Right ventricle myocardium superior (tissue), 1 donor: ENCODE measurements around the gene KRTAP20-1. TPM values are rescaled to one million over a fixed set of nuclear protein-coding genes. Genes with fewer than 3 reads are reported as not detected.

Experiments used
- ATAC-seq: fragments of 200-7000 bp; cut with Tn5 transposase; one replicate; pipeline ENCODE4 v1.9.1; 2020; ENCODE audit warnings: mild to moderate bottlenecking; ENCODE audit not compliant: poor library complexity
- DNase-seq: peaks from one replicate; pipeline ENCODE4 v3.0.0-alpha.2; 2020
- intact Hi-C: fragments of 100-400 bp; cut with DNase I; formaldehyde crosslinking; loops from one replicate; pipeline ENCODE4 v1.11.2; 2022
- long read RNA-seq: library from polyadenylated mRNA; unstranded; transcript quantifications from one replicate; pipeline ENCODE4 v2.0.0, GENCODE V29; 2021
- total RNA-seq: library from RNA; stranded (reverse); fragmentation: NEBNext Ultra II Directional; extraction: Animal tissue kit (Norgen Biotek cat#: 25700); gene quantifications from one replicate; pipeline ENCODE4 v1.2.1, GENCODE V29; 2021
- donor health status: DM: no; HTN: yes; CAD: no; lungs with severe emphysema.

KRTAP20-1 gene, protein sequence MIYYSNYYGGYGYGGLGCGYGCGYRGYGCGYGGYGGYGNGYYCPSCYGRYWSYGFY
- not detected for total RNA-seq
- long read RNA-seq, result 0 reads

GRCh38 chr21:30616125-30616524, at the start of gene KRTAP20-1:
Gene KRTAP20-1, plus strand, starts transcription at chr21:30616425. Its CDS starts 30 bp downstream, at chr21:30616455.
- DNase-seq, result no peak
- ATAC-seq, result no peak
- intact Hi-C loops, result no loop called here

DNA sequence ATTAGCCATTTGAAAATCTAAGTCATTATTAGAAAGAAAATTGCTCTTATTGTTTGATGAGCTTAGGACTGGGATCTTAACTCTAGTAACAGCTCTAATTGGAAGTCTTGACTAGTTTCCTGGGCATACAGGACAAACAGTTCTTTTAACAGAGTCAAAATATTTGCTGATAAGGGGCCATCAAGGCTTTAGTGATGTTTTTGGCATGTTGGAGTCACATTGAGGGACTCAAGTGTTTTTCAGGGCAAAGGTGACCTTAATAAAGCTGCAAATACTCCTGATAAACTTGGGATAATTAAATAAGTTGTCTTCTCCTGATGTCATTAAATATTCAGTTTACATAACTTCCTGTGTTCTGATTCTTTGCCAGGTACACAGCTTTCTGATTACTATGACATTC, 48.6 kb upstream of the KRTAP20-1 start:
- peak; percentile 76 for ATAC-seq
- intact Hi-C loops, result no loop called here

GRCh38 chr21:30577766-30578165, 38.5 kb upstream of the KRTAP20-1 start:
- intact Hi-C loops, result no loop called here
- DNase-seq (no peak), ATAC-seq (no peak)

More for the DNA sequence above, 48.6 kb upstream of the KRTAP20-1 start:
- no peak for DNase-seq

DNA sequence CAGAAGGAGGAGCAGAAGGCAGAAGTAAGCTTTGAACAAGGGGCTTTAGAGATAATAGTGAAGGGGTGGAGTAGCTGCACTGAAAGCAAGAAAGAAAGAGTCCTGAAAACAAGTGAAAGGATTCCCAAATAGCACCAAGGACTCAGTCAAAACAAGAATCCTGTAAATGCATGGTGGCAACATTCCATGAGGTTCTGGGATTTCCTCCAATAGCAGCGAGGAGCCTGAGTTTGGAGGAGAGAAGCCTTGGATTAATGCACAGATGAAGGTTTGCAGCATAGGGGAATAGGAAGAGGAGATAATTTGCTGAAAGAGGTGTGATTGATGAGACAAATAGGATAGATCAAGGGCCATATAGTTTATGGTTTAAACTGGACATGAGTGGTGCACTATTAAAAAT, 36.9 kb upstream of the KRTAP20-1 start:
- no peak for DNase-seq
- no peak for ATAC-seq
- intact Hi-C loops, result no loop called here

- intact Hi-C loops, result no loop called here
- DNase-seq (no peak), ATAC-seq (no peak)
Measured at GRCh38 chr21:30580132-30580531, 36.1 kb upstream of the KRTAP20-1 start.

GRCh38 chr21:30582870-30583269, 33.4 kb upstream of the KRTAP20-1 start:
- DNase-seq (no peak), ATAC-seq (no peak)
- intact Hi-C loops, result no loop called here

DNA sequence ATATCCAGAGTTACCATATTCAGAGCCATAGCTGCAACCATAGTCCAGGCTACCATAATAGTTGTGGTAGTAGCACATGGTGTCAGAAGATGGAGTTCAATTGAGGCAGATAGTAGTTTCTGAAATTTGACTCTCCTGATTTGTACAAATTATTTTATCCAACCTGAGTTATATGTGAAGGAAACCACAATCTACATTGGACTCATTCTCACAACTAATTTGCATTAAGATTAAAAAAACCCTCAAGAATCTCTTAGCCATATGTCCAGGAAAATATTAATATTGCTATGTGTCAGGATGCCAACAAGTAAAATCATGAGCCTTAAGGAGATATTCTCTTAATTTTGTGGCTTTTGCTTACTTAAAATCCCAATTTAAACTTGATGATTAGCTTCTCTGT, 25.9 kb upstream of the KRTAP20-1 start, which contains the start of gene KRTAP22-2:
KRTAP22-2 (minus strand) TSS at position 101 of the 400 bp plus-strand sequence.
- no peak for DNase-seq

GRCh38 chr21:30592140-30592539, 24.1 kb upstream of the KRTAP20-1 start, which contains the start of gene KRTAP6-3:
Gene KRTAP6-3, plus strand, starts transcription at chr21:30592440. Its CDS starts 6 bp downstream, at chr21:30592446.
- intact Hi-C loops, result no loop called here
- ATAC-seq (no peak), DNase-seq (no peak)

More for the DNA sequence above, 25.9 kb upstream of the KRTAP20-1 start, which contains the start of gene KRTAP22-2:
- intact Hi-C loops, result no loop called here
- ATAC-seq, result no peak

GRCh38 chr21:30598802-30599201, 17.4 kb upstream of the KRTAP20-1 start, which contains the start of gene KRTAP6-2:
Gene KRTAP6-2, minus strand, starts transcription at chr21:30598902. Its CDS starts 28 bp downstream, at chr21:30598874.
- DNase-seq (no peak), ATAC-seq (no peak)
- intact Hi-C loops, result no loop called here

GRCh38 chr21:30600787-30601186, 15.4 kb upstream of the KRTAP20-1 start, which contains the start of gene KRTAP22-1:
Gene KRTAP22-1, plus strand, starts transcription at chr21:30601087.
- intact Hi-C loops, result no loop called here
- ATAC-seq (no peak), DNase-seq (no peak)

GRCh38 chr21:30605968-30606367, 10.3 kb upstream of the KRTAP20-1 start:
- no peak for ATAC-seq
- intact Hi-C loops, result no loop called here
- no peak for DNase-seq

GRCh38 chr21:30612132-30612531, 4.1 kb upstream of the KRTAP20-1 start:
- intact Hi-C loops, result no loop called here
- ATAC-seq (no peak), DNase-seq (no peak)

DNA sequence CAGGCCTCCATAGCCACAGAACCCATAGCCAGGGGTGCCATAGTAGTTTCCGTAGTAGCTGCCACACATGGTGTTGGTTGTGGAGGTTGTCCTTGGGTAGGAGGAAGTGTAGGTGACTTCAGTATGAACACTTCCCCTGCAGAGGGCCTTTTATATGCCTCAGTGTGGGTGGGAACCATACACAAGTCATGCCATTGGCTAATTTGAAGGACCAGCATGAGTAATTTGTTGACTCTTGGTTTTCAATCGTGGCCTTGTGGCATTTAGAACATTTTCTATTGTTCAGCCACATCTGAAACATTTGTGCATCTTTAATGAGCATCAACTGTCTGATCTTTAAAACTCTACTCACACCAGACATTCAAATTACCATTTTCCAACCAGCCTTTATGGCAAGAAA, 2.4 kb upstream of the KRTAP20-1 start, which contains the start of gene KRTAP6-1:
KRTAP6-1 (minus strand) TSS at position 95 of the 400 bp plus-strand sequence; CDS start at position 69, 26 bp downstream.
- DNase-seq (no peak), ATAC-seq (no peak)
- intact Hi-C loops, result no loop called here

GRCh38 chr21:30615199-30615598, 1.0 kb upstream of the KRTAP20-1 start:
- DNase-seq, result no peak
- intact Hi-C loops, result no loop called here
- ATAC-seq, result no peak

DNA sequence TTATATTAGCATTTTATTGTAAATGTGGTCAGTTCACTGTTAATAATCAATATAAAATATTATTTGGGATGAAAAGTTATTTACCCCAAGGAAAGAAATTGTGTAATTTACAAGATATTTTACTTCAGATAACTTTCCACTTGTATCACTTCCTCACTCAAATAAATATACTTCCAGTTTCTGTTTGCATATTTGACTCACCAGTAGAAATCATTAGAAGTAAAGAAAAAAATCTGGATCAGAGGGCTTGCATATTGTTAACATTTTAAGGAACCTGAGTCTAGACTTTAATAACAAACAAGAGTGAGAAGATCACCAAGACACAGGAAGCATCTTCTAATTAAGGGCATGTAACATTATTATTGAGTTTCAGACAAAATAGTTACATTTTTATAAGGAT, 3.9 kb downstream of the KRTAP20-1 start:
- DNase-seq, result no peak
- intact Hi-C loops, result no loop called here
- ATAC-seq, result no peak

GRCh38 chr21:30620522-30620921, 4.3 kb downstream of the KRTAP20-1 start, which contains the start of gene KRTAP20-4:
Gene KRTAP20-4, plus strand, starts transcription at chr21:30620627.
- intact Hi-C loops, result no loop called here
- DNase-seq, result no peak
- no peak for ATAC-seq

DNA sequence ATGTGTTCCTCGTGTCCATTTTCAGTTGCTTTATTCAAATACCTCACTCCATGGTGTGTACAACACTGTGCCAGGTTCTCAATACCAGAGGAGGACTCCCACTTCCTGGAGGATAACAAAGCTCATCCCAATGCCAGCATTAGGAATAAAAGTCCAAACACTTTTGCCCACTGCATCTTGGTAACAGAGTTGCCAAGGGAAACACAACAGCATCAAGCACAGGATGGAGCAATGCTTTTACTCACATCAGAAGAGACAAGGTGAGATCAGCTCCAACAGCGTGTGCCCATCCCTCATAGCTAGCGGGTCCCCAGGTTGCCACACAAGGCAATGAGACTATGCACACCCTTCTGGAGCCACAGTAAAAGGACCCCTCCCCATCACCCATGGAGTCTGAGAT, 7.1 kb downstream of the KRTAP20-1 start:
- ATAC-seq (no peak), DNase-seq (no peak)
- intact Hi-C loops, result no loop called here

DNA sequence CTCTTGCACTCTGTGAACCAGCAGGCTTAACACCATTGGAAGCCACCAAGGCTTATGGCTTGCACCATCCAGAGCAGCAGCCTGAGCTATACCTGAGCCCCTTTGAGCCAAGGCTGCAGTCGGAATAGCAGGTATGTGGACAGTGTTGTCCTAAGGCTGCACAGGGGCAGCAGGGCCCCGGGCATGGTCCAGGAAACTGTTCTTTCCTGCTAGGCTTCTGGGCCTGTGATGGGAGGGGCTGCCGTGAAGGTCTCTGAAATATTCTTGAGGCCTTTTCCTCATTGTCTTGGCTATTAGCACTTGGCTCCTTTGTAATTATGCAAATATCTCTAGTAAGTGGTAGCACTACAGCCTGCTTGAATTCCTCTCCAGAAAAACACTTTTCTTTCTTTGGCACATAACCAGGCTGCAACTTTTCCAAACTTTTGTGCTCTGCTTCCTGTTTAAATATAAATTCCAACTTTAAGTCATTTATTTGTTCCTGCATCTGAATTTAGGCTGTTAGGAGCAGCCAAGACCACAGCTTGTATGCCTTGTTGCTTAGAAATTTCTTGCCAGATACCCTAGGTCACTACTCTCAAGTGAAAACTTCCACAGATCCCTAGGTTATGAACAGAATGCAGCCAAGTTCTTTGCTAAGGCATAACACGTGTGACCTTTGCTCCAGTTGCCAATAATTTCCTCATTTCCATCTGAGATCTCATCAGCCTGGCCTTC, 9.4 kb downstream of the KRTAP20-1 start:
- intact Hi-C loops, result no loop called here
- no peak for DNase-seq
- no peak for ATAC-seq

DNA sequence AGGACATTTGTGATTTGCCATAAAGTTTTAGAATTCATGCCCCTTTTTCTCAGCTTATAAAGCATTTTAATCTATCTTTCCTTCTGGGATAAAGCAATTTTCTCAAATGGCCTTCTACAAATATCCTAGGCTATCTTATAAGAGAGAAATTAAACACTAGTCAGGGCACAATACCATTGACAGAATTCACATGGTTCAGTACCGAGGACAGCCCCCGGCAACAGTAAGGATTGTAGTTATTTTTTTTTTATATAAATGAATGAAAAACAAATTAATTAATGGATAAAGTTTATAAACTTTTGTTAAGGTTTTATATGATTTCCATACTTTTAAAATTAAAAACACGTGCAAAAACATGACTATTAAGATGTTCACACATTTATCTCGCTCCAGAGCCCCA, 11.9 kb downstream of the KRTAP20-1 start:
- ATAC-seq, result no peak

GRCh38 chr21:30629200-30629599, 13.0 kb downstream of the KRTAP20-1 start:
- no peak for DNase-seq
- intact Hi-C loops, result no loop called here
- ATAC-seq, result no peak

More for the DNA sequence above, 11.9 kb downstream of the KRTAP20-1 start:
- intact Hi-C loops, result no loop called here
- no peak for DNase-seq
